VCaP (cell line): Measurements from ENCODE around the gene IL18R1.

ENCODE experiments used
- H3K27ac ChIP-seq: fragments of 450-650 bp; 2 replicates; pipeline ENCODE4 v1.5.1; 2017
- TF ChIP-seq, protein P1 (sequence below): fragments of 450-650 bp; conservative IDR thresholded peaks from 2 replicates; pipeline ENCODE4 v1.5.1; 2017; ENCODE audit warnings: mild to moderate bottlenecking, moderate library complexity

Gene IL18R1

GRCh38 chr2:102417946-102418345 is 62.4 kb downstream of the IL18R1 start:
- TF ChIP-seq, protein P1, sequence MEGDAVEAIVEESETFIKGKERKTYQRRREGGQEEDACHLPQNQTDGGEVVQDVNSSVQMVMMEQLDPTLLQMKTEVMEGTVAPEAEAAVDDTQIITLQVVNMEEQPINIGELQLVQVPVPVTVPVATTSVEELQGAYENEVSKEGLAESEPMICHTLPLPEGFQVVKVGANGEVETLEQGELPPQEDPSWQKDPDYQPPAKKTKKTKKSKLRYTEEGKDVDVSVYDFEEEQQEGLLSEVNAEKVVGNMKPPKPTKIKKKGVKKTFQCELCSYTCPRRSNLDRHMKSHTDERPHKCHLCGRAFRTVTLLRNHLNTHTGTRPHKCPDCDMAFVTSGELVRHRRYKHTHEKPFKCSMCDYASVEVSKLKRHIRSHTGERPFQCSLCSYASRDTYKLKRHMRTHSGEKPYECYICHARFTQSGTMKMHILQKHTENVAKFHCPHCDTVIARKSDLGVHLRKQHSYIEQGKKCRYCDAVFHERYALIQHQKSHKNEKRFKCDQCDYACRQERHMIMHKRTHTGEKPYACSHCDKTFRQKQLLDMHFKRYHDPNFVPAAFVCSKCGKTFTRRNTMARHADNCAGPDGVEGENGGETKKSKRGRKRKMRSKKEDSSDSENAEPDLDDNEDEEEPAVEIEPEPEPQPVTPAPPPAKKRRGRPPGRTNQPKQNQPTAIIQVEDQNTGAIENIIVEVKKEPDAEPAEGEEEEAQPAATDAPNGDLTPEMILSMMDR, result no peak
- H3K27ac ChIP-seq, result no peak overlapping the region

DNA sequence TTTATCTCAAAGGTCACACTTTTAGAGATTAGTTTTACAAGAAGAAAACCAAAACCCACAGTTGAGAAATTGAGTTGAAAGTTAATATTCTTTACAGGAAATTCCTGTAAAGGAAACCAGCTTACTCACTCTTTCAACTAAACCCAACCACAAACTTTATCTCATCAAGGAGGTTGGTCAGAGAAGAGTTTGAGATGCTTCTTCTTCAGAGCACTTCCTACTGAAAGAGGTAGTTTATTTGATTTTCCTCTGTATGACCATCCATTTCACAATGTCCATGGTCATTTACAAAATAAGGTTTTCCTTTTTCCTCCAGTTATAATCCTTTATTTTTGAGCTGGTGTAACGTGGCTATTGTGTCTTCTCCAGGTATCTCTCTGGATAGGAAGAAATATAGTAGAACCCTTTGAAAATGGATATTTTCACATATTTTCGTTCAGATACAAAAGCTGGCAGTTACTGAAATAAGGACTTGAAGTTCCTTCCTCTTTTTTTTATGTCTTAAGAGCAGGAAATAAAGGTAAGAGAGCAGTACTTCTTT is 62.9 kb downstream of the IL18R1 start:
- TF ChIP-seq, protein P1, result no peak

GRCh38 chr2:102420290-102420689 is 64.7 kb downstream of the IL18R1 start:
- TF ChIP-seq, protein P1, result no peak
- H3K27ac ChIP-seq, result no peak overlapping the region

More for the DNA sequence above, 62.9 kb downstream of the IL18R1 start:
- H3K27ac ChIP-seq, result no peak overlapping the region

DNA sequence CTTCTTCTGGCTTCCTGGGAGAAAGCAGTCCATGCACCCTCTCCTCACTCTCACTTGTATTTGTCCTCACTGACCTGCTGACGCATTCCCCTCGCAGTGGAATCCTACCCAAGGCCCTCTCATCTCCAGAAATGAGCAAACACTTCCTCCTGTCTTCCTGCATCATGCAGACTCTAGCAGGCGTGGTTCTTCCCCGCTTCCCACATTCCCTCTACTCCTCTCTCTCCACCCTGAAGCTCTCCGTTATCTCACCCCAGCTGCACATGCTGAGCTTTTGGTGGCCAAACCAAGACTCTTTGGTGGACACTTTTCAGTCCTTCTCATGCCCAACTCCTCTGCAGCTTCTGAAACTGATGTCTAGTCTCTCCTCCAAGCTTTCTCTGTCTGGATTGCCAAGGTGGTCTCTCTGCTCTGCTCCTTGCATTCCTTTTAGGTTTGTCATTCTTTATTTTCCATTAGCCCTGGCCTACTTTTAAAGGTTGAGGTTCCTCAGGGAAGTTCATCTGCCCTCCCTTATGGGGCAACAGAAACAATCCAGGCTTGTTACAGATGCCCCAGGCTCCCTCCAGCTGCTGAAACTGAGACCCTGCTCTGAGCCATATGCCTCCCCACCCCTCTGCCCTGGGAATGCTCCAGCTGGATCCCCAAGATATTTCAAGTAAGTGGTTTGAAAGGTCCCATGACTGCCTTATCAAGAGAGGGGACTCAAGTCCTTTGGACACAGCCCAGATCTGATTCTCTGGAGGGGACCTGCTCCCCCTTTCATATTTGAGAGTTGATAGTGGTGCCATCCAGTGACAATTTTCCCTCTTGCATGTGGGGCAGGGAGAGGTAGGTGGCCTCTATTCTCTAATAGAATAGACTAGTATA is 66.5 kb downstream of the IL18R1 start:
- H3K27ac ChIP-seq, result no peak overlapping the region
- TF ChIP-seq, protein P1, result no peak

- no peak within 1 kb of the TSS for H3K27ac ChIP-seq
- TF ChIP-seq, protein P1, result no peak
These were observed 67.3 kb downstream of the IL18R1 start, which contains the start of gene IL18RAP for GRCh38 chr2:102422910-102423309. Gene IL18RAP, plus strand, starts transcription at chr2:102423160. Its CDS starts 118 bp downstream, at chr2:102423278.

DNA sequence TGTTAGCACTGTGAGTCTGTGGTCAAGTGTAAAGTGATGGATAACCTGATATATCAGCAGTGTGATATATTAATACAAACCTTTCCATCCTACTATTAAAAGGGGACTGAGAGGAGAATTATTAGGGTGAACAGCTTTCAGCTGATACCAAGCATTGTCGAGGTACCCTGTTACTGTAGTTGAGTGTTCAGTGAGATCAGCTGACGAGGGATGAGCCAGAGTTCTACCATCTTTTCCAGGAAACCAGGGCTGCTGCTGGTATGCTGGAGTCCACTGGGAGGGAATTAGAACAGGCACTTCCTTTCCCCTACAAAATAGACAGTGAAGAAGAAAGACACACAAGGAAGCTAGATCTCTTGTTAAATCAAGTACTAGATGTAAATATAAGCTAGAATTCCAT is 67.8 kb downstream of the IL18R1 start:
- TF ChIP-seq, protein P1, result no peak

GRCh38 chr2:102424754-102425153 is 69.2 kb downstream of the IL18R1 start:
- TF ChIP-seq, protein P1, result no peak
- no peak overlapping the region for H3K27ac ChIP-seq

More for the DNA sequence above, 67.8 kb downstream of the IL18R1 start:
- no peak overlapping the region for H3K27ac ChIP-seq
